Measurements from ENCODE around the gene CAMK2B.

The CAMK2B gene

DNA sequence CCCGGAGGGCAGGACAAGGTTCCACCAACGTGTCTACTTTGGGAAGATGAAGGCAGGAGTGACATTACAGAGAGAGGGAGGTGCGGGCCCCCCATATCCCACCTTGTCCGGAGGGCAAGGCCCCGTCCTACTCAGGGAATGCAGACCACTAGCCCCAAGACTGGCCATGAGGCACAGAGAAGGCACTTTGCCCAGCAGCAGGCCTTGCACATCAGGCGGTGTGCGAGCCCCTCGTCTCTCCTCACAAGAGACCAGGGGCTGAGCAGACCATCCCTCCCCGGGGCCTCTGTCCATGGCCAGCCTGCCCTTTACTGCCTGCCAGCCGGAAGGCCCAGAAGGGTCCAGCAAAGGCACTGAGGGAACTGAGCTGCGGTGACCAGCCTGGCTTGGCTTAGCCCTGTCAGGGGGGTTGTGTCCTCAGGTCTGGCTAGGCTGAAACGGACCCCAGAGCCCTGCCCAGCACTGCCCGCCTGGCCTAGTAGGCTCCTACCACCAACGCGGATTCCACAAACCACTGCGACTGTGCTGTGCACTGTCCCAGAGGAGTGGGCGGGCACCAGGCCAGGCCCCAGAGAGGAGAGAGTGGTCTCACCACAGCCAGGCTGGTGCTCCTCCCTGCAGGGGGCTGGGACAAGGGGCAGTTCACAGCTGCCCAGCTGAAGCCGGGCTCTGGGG is 16.7 kb downstream of the CAMK2B start:
- DNase-seq = no peak

GRCh38 chr7:44307905-44308595 is 17.3 kb downstream of the CAMK2B start:
- no peak for DNase-seq

GRCh38 chr7:44307301-44307900 is 18.0 kb downstream of the CAMK2B start:
- peak; percentile 85 for DNase-seq

GRCh38 chr7:44306606-44307005 is 18.8 kb downstream of the CAMK2B start:
- no peak for DNase-seq

DNA sequence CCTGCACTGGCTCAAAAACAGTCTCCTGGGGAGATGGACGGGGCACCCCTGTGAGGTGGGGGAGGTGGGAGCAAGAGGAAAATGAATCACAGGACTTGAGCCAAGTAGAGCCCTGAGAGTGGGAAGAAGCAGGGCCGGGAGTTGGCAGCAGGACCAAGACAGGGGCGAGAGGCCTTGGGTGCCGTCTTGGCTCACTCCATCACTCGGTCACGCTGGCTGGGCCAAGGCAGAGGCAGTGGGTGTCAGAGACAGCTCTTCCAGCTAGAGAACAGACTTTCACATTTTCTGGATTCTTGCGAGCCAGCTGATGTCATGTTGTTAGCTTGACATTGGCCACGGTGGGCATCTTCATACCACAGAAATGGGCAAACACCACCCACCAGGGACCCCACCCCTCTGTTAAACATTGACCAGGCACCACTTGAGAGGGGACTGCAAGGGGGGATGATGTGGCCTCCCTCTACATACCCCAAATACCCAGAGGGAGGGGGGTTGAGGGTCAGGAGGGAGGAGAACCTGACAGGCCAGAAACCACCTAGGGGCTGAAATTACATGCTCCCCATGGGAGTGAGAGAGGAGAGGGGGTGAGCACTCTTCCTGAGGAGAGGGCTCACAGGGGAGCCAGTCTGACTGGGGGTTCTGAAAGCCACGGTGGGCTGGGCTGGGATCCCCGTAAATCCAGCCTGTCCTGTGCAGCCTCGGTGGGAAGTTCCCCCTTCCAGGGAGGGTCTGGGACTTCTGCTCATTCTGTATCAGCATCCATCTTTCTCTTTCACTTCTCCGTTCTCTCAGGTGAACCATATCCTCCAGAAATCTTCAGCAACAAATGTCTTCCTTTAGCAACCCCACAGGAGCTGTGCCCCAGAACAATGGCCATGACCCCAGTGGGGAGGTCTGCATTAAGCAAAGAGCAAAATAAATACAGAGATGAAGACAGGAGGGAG is 19.6 kb downstream of the CAMK2B start:
- no peak for DNase-seq

GRCh38 chr7:44294325-44295069 is 30.9 kb downstream of the CAMK2B start:
- no peak for DNase-seq

DNA sequence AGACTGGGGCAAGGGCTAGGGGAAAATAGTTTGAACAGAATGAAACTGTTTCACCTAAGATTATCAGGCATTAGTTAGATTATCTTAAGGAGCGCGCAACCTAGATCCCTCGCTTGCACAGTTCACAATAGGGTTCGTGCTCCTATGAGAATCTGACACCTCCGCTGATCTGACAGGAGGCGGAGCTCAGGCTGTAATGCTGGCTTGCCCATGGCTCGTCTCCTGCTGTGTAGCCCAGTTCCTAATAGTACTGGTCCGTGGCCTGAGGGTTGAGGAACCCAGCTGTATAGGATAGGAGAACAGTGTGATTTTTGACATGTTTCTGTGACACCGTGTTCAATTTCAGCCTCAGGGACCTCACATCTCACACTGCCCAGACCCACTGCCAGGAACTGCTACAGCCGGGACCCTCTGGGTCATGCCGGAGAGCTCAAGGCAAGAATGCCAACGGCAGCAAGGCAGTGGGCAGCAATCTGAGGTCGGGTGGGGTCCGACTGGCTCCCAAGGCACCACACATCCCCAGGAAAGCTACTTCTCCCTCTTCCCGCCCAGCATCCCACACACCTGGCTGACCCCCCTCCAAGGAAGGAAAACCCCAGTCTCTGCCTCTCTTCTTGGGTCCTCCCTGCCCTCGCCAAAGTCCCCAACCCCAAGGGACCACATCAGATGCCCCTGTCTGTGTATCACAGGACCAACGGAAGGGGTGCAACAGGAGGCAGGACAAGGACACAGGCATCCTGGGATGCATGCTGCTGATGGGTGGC is 31.7 kb downstream of the CAMK2B start:
- DNase-seq = no peak

DNA sequence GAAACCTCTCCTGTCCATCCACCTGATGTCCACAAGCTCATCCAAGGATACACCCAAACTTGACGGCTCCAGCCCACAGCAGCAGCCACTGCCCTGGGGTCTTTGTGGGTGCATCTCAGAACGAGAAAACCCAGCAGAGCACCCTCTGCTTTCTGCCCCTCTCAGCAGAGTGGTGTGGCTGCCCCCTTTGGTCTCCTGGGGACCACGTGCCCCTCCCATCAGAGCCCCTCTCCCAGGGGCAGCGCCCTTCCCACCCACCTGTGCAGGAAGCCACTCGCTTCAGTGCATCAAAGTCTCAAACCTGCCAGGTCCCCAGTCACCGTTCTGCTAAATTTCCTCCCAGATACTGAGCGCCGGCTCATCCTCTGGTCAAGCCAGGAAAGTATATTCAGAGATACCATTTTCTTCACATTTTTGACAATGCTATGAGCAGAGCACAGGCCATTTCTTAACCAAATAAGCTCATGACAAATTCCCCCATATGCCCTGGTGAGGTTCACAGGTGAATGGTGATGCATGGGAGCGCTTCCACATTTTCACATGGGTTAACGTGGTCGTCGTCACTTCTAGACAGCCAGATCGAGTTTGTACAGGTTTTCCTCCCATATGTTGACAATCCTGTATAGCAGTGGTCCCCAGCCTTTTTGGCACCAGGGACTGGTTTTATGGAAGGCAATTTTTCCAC is 32.4 kb downstream of the CAMK2B start:
- no peak for DNase-seq

GRCh38 chr7:44292420-44292817 is 33.0 kb downstream of the CAMK2B start:
- no peak for DNase-seq

DNA sequence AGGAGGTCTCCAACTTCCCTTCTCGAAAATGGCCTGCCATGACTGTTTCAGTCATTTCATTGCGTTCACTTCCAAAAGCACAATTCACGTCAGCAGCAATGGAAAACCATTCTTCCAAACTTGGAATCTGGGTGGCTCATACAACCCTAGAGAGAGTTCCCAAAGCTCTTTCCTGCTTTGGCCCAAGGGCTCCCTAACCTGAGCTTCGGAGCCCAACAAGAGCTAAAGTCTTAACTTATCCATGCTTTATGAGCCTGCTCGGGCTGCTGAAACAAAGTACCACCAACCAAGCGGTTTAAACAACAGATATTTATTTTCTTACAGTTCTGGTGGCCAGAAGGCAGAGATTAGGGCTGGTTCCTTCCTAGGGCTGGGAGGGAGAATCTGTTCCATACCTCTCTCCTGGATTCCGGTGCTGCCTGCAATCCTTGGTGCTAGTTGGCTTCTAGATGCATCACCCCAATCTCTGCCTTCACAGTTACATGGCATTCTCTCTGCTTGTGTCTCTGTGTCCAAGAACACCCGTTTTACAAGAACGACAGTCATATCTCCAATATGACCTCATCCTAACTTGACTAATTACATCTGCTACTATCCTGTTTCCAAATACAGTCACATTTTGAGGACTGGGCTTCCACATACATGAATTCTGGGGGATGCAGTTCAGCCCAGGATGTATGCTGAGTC is 33.5 kb downstream of the CAMK2B start:
- no peak for DNase-seq

GRCh38 chr7:44291066-44291732 is 34.2 kb downstream of the CAMK2B start:
- peak; percentile 32 for DNase-seq

GRCh38 chr7:44290252-44290620 is 35.2 kb downstream of the CAMK2B start:
- DNase-seq = no peak

DNA sequence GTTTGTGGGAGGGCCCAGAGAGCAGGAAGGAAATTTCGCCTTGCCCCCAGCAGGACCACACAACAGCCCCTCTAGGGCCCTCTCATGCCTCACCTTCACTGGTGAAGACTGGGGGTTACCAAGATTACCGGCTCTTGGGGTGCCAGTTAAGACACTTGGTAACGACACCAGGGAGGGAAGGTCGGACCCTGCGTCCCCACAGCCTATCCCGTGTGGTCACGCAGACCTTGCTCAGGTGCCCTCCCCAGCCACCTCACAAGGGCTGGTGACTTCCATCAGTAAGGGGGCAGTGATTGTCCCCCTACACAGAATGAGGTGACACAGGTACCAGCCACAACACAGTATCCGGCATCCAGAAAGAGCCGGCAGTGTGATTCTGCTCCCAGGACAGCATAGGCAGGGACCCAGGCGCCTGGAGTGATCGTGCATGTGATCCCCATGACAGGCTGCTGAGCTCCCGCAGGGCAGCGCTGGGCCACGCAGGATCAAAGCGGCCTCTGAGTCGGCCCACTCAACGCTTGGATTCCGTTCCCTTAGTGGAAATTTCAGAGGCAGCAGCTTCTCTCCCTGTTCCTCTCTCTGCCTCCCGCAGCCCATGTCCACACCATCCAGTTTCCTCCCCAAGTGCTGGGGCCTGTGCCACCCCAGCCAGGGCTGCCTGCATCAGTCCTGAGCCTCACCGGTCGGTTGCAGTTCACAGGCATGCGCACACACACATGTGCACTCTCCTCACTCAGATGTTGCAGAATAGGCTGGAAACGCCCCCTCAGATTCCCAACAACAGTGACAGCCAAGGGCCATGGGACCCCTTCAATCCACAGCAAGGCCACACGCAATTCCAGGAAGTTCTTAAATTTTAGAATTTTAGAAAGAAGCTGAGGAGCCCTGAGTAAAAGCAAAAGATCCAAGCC is 35.8 kb downstream of the CAMK2B start:
- no peak for DNase-seq

GRCh38 chr7:44288811-44289340 is 36.5 kb downstream of the CAMK2B start:
- no peak for DNase-seq

- no peak for DNase-seq
These were observed 37.1 kb downstream of the CAMK2B start for GRCh38 chr7:44288381-44288685.

GRCh38 chr7:44287488-44288380 is 37.7 kb downstream of the CAMK2B start:
- DNase-seq = no peak
